Endothelial cell of umbilical vein (primary cell): ENCODE measurements around the gene QSOX2. TPM values are rescaled to one million over a fixed set of nuclear protein-coding genes. Genes with fewer than 3 reads are reported as not detected.

Experiments
- BruUV-seq: library from RNA; stranded (reverse); fragments of 400-500 nt; replicated peaks from 2 replicates; lab custom pipeline; 2021; lab: Mats Ljungman, UMichigan
- CTCF ChIA-PET: fragments of 300-600, 350-600 bp; sonication (Branson Sonifier 250); formaldehyde crosslinking; loops from one replicate; lab custom pipeline; 2021; ENCODE audit warnings: antibody characterized with exemption, inconsistent platforms; lab: Charles Lee
- POLR2A ChIA-PET: fragments of 300-600, 350-600 bp; sonication (Branson Sonifier 250); formaldehyde crosslinking; loops from one replicate; lab custom pipeline; 2021; ENCODE audit warnings: antibody characterized with exemption, inconsistent platforms; lab: Charles Lee
- DNase-seq: peaks from one replicate; pipeline ENCODE4 v3.0.0-alpha.2; 2011; ENCODE audit warnings: low read depth, low spot score
- FAIRE-seq: peaks from 2 replicates; lab custom pipeline; 2011; peaks lifted over from hg19 to GRCh38; lab: Jason Lieb, UNC
- H2AFZ ChIP-seq: 2 replicates; pipeline ENCODE4 v1.6.0; 2012; ENCODE audit warnings: low read depth, low read length, control low read depth, inconsistent platforms
- H3K27ac ChIP-seq: 2 replicates; pipeline ENCODE4 v1.5.1; 2011; ENCODE audit warnings: low read depth, mild to moderate bottlenecking, control low read depth, low read length, moderate library complexity; ENCODE audit not compliant: insufficient read depth
- H3K27me3 ChIP-seq, 2 experiments: 2 replicates each; pipeline versions ENCODE4 v1.6.0 to v1.6.1; 2011; ENCODE audit warnings: low read length in 2 of 2, mixed read lengths in 1 of 2; ENCODE audit not compliant: control insufficient read depth in 2 of 2, insufficient read depth in 2 of 2
- H3K36me3 ChIP-seq, 2 experiments: 2 replicates in 1 of 2; 3 replicates in 1 of 2; pipeline ENCODE4 v1.5.1; 2011; ENCODE audit warnings: low read length in 2 of 2, mild to moderate bottlenecking in 1 of 2, moderate library complexity in 1 of 2; ENCODE audit not compliant: control insufficient read depth in 2 of 2, insufficient read depth in 2 of 2; ENCODE audit errors: extremely low read depth in 1 of 2
- H3K4me1 ChIP-seq: 3 replicates; pipeline ENCODE4 v1.5.1; 2011; ENCODE audit warnings: mild to moderate bottlenecking, low read length; ENCODE audit not compliant: control insufficient read depth, insufficient read depth; ENCODE audit errors: extremely low read depth
- H3K4me2 ChIP-seq: 2 replicates; pipeline ENCODE4 v1.6.1; 2011; ENCODE audit warnings: low read length, control low read depth, mixed read lengths; ENCODE audit not compliant: insufficient read depth
- H3K4me3 ChIP-seq, 3 experiments: fragments of 200-600 bp in 1 of 3; sonication (generic), shearing (Covaris generic) in 1 of 3; replicated peaks in 1 of 3; 2 replicates each; pipeline ENCODE4 v1.5.1; 2011 to 2016; ENCODE audit warnings: control low read depth in 3 of 3, low read length in 3 of 3, mild to moderate bottlenecking in 2 of 3, inconsistent platforms in 1 of 3, low read depth in 1 of 3, moderate library complexity in 1 of 3; ENCODE audit not compliant: insufficient read depth in 1 of 3
- H3K79me2 ChIP-seq: 2 replicates; pipeline ENCODE4 v1.6.0; 2012; ENCODE audit warnings: low read length, inconsistent platforms; ENCODE audit not compliant: control insufficient read depth, insufficient read depth
- H3K9ac ChIP-seq: replicated peaks from 2 replicates; pipeline ENCODE3; 2011; ENCODE audit warnings: low read length, control low read depth; ENCODE audit not compliant: insufficient read depth; ENCODE audit errors: extremely low read depth
- H3K9me1 ChIP-seq: replicated peaks from 3 replicates; pipeline ENCODE4 v1.6.0; 2011; ENCODE audit warnings: mild to moderate bottlenecking, low read length; ENCODE audit not compliant: control insufficient read depth, insufficient read depth; ENCODE audit errors: extremely low read depth
- H3K9me3 ChIP-seq: replicated peaks from 2 replicates; pipeline ENCODE4 v1.5.1; 2012; ENCODE audit warnings: low read length, inconsistent platforms; ENCODE audit not compliant: control insufficient read depth, insufficient read depth
- H4K20me1 ChIP-seq: replicated peaks from 2 replicates; pipeline ENCODE3; 2011; ENCODE audit warnings: mild to moderate bottlenecking, low read length; ENCODE audit not compliant: control insufficient read depth, insufficient read depth; ENCODE audit errors: extremely low read depth
- EZH2 ChIP-seq: IDR thresholded peaks from 2 replicates; pipeline ENCODE4 v1.6.1; 2012; ENCODE audit warnings: borderline replicate concordance, low read depth, mild to moderate bottlenecking, moderate library complexity, low read length, inconsistent platforms; ENCODE audit not compliant: severe bottlenecking
- FOS ChIP-seq: IDR thresholded peaks from 2 replicates; pipeline ENCODE4 v1.6.1; 2011; ENCODE audit warnings: mild to moderate bottlenecking, low read length, moderate library complexity, borderline replicate concordance; ENCODE audit not compliant: insufficient read depth
- GATA2 ChIP-seq: IDR thresholded peaks from 2 replicates; pipeline ENCODE4 v1.7.0; 2011; ENCODE audit warnings: low read depth, mild to moderate bottlenecking, moderate library complexity, mixed read lengths, low read length; ENCODE audit not compliant: insufficient read length, insufficient read depth
- JUN ChIP-seq: IDR thresholded peaks from 2 replicates; pipeline ENCODE4 v1.6.1; 2011; ENCODE audit warnings: borderline replicate concordance, low read depth; ENCODE audit not compliant: insufficient read length, insufficient read depth
- MYC ChIP-seq: IDR thresholded peaks from one replicate; pipeline ENCODE4 v1.6.1; 2011; ENCODE audit warnings: mild to moderate bottlenecking, low read depth, low read length
- POLR2A ChIP-seq: IDR thresholded peaks from 2 replicates; pipeline ENCODE4 v1.6.1; 2012; ENCODE audit warnings: low read depth, mild to moderate bottlenecking, control low read depth, low read length
- POLR2AphosphoS5 ChIP-seq: IDR thresholded peaks from 2 replicates; pipeline ENCODE4 v1.6.1; 2012; ENCODE audit warnings: low read depth, mild to moderate bottlenecking, control low read depth, low read length, moderate library complexity; ENCODE audit not compliant: insufficient read depth
- dilution Hi-C: fragments of 300-500 bp; cut with MboI; formaldehyde crosslinking; loops from one replicate; pipeline ENCODE4 v1.15.0; 2019; ENCODE audit warnings: low sequenced_read_pairs; ENCODE audit not compliant: extremely low pct_ligation_motif_present
- intact Hi-C: fragments of 100-400 bp; cut with micrococcal nuclease; formaldehyde crosslinking; loops from one replicate; pipeline ENCODE4 v1.10.0; 2022
- polyA plus RNA-seq, 4 experiments: library from polyadenylated mRNA; depleted of rRNA in 3 of 4; stranded (reverse) in 3 of 4; unstranded in 1 of 4; fragments of >200 nt; gene quantifications; 2 replicates each; pipeline versions ENCODE4 v1.2.1 to v1.2.3, GENCODE V29; 2011 to 2012; ENCODE audit warnings: missing spikeins in 1 of 4
- total RNA-seq: library from RNA; stranded (reverse); gene quantifications from 2 replicates; pipeline ENCODE4 v1.2.3, GENCODE V29; 2021
- TF ChIP-seq, protein P1 (sequence below): IDR thresholded peaks from 2 replicates; pipeline ENCODE4 v1.6.1; 2011; ENCODE audit not compliant: insufficient read depth, insufficient read length
- TF ChIP-seq, protein P2 (sequence below), 2 donors: IDR thresholded peaks; 1 replicate in 1 of 2; 2 replicates in 1 of 2; pipeline ENCODE4 v1.5.1; 2011; ENCODE audit warnings: low read length in 2 of 2, mild to moderate bottlenecking in 2 of 2, moderate library complexity in 2 of 2, control low read depth in 1 of 2, inconsistent platforms in 1 of 2, low read depth in 1 of 2; ENCODE audit not compliant: insufficient read depth in 1 of 2; ENCODE audit errors: extremely low read depth in 1 of 2

The QSOX2 gene
- total and polyA plus RNA-seq, 2 donors (not counting 3 experiments of a cell fraction or from before 2014, with no cell fraction given): 16.4 to 23.4 TPM

DNA sequence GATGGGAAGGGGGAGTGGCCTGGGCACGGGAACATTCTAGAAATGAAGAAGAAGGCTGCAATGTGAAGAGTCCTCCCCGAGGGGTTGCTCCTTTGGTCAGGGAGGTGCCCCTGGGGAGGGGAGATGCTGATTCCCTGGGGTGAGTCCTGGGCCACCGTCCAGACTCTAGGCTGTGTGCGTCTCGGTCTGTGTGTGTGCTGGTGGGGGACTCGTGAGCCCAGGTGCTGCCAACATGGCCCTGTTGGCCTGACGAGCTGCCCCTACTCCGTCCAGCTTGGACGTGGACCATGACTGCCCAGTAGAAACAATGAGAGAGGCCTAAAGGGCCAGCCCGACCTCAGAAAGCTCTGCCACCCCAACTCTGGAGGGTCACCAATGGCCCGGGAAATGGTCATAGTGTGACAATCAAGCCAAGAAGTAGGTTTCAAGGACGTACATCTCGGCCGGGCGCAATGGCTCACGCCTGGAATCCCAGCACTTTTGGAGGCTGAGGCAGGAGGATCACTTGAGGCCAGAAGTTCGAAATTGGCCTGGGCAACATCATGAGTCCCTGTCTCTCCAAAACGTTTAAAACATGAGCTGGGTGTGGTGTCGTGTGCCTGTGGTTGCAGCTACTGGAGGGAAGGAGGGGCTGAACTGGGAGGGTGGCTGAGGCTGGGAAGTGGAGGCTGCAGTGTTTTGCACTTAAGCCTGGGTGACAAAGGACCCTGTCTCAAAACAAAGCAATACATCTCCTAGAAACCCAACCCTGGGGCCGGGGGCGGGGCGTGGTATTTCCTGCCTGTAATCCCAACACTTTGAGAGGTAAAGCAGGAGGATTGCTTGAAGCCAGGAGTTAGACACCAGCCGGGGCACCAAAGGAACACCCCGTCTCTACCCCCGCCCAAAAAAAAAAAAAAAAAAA lies 57.7 kb downstream of the QSOX2 start:
- BruUV-seq: no TSS peak
- intact Hi-C loops: no loop called here
- no peaks in the 10 kb centered on the region for H3K9me1 ChIP-seq
- TF ChIP-seq, protein P1, sequence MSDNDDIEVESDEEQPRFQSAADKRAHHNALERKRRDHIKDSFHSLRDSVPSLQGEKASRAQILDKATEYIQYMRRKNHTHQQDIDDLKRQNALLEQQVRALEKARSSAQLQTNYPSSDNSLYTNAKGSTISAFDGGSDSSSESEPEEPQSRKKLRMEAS: no peak
- no peak for TF ChIP-seq JUN
- no peak for TF ChIP-seq POLR2AphosphoS5
- TF ChIP-seq MYC: no peak
- TF ChIP-seq GATA2: no peak
- TF ChIP-seq EZH2: no peak
- no peak for TF ChIP-seq POLR2A
- TF ChIP-seq, protein P2, sequence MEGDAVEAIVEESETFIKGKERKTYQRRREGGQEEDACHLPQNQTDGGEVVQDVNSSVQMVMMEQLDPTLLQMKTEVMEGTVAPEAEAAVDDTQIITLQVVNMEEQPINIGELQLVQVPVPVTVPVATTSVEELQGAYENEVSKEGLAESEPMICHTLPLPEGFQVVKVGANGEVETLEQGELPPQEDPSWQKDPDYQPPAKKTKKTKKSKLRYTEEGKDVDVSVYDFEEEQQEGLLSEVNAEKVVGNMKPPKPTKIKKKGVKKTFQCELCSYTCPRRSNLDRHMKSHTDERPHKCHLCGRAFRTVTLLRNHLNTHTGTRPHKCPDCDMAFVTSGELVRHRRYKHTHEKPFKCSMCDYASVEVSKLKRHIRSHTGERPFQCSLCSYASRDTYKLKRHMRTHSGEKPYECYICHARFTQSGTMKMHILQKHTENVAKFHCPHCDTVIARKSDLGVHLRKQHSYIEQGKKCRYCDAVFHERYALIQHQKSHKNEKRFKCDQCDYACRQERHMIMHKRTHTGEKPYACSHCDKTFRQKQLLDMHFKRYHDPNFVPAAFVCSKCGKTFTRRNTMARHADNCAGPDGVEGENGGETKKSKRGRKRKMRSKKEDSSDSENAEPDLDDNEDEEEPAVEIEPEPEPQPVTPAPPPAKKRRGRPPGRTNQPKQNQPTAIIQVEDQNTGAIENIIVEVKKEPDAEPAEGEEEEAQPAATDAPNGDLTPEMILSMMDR (IDR thresholded peaks at IDR 0.05; ENCODE audit: extremely low read depth in 1 of 2, insufficient read depth in 1 of 2, low read depth in 1 of 2, low read length in 2 of 2): no peak
- TF ChIP-seq FOS: no peak
- H4K20me1 ChIP-seq: no peaks in the 10 kb centered on the region
- dilution Hi-C loops: no loop called here
- no peak overlapping the region for H3K4me3 ChIP-seq
- no peaks in the 10 kb centered on the region for H3K4me1 ChIP-seq
- CTCF ChIA-PET: no interaction called here
- H3K9me3 ChIP-seq: no peaks in the 10 kb centered on the region
- no peak overlapping the region for H3K27ac ChIP-seq
- peaks cover 21 to 34% of the 10 kb centered on the region in 2 experiments for H3K27me3 ChIP-seq
- H3K79me2 ChIP-seq: no peaks in the 10 kb centered on the region
- no peak overlapping the region for H3K9ac ChIP-seq
- H2AFZ ChIP-seq: no peak overlapping the region
- no peaks in the 10 kb centered on the region for H3K36me3 ChIP-seq
- DNase-seq (no peak), FAIRE-seq (no peak)
- H3K4me2 ChIP-seq: no peak overlapping the region
- POLR2A ChIA-PET: no interaction called here
